ENCODE results near the gene IL13. TPM values are rescaled to one million over a fixed set of nuclear protein-coding genes. Genes with fewer than 3 reads are reported as not detected.

IL13 gene
- total and polyA plus RNA-seq, 9 donors = not detected

DNA sequence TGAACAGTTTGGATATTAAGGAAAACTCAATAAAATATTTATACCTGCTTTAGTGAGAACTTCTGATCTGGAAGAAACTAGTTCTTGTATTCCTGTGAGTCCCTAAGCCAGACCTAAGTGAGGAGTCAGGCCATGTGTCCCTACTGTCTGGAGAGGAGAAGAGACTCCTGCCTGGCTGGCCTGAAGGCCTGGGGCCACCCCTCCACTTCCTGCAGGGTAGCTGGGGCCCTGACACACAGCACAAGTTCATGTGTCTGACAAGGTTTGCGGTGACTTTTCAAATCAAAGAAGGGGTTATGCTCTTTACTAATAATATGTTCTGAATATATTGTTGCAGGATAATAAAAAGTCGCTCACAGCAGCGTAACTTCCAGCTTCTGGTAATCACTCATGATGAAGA, 16.1 kb upstream of the IL13 start:
- Histone ChIP-seq H3K9me3 (no peaks in the 10 kb centered on the region), H3K27ac (no peak overlapping the region), H3K4me3 (no peak overlapping the region), H3K27me3 (no peaks in the 10 kb centered on the region), H3K4me1 (ENCODE audit: insufficient read depth) (no peaks in the 10 kb centered on the region), H3K36me3 (no peaks in the 10 kb centered on the region)
- DNase-seq = no peak
- no peak for TF ChIP-seq POLR2A (IDR thresholded peaks at IDR 0.05)
- TF ChIP-seq CTCF (IDR thresholded peaks at IDR 0.05) = no peak
- TF ChIP-seq EP300 (IDR thresholded peaks at IDR 0.05) = no peak
- 96 to 98% (median 97%) methylated on average over 3 of the region's 3 CpGs for WGBS, 3 donors
- intact Hi-C loops (cut with DNase I) = no loop called here

DNA sequence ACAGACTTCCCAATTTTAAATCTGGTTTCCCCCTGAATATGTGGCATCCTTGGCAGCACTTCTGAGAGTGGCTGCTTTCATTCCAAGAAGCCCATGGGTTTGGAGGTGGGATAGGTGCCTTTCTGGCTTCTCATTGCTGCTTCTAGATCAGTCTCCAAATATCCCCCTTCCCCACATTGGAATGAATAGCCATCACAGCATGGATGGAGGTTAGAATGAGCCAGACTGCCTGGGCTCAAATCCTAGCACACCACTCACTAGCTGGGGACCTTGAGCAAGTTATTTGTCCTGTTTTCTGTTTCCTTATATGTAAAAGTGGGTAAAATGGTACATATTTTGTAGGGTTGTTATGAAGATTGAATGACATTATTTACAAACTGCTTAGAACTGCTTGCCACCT, 13.8 kb upstream of the IL13 start:
- DNase-seq = no peak
- TF ChIP-seq POLR2A (IDR thresholded peaks at IDR 0.05) (no peak), EP300 (IDR thresholded peaks at IDR 0.05) (no peak), CTCF (IDR thresholded peaks at IDR 0.05) (no peak)
- Histone ChIP-seq H3K36me3 (no peaks in the 10 kb centered on the region), H3K9me3 (no peaks in the 10 kb centered on the region), H3K27me3 (no peaks in the 10 kb centered on the region), H3K4me3 (no peak overlapping the region), H3K4me1 (ENCODE audit: insufficient read depth) (no peaks in the 10 kb centered on the region), H3K27ac (no peak overlapping the region)
- intact Hi-C loops (cut with DNase I) = no loop called here

DNA sequence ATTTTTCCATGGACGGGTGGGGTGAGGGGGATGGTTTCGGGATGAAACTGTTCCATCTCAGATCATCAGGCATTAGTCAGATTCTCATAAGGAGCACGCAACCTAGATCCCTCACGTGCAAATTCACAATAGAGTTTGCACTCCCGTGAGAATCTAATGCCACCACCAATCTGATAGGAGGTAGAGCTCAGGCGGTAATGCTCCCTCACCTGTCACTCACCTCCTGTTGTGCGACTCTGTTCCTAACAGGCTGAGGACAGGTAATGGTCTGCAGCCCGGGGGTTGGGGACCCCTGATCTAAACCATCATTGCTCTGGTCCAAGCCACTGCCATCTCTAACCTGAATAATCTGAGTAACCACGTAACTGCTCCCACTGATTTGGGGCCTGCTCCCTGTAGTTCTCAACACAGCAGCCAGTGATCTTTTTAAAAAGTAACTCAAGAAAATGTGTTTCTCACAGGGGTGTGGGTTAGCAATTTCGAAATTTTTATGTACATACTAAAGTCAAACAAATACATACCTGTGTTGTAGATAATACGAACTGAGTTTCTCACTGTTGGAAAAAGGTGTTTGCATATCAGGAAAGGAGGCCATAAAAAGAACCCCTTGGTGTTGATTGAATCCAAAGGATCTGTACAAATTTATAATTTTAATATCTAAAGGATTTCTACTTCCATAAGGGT, 11.2 kb upstream of the IL13 start:
- Histone ChIP-seq H3K27ac (no peak overlapping the region), H3K4me1 (ENCODE audit: insufficient read depth) (no peaks in the 10 kb centered on the region), H3K27me3 (no peaks in the 10 kb centered on the region), H3K36me3 (no peaks in the 10 kb centered on the region), H3K4me3 (no peak overlapping the region), H3K9me3 (no peaks in the 10 kb centered on the region)
- no peak for DNase-seq
- WGBS, 3 donors = 91 to 95% (median 94%) methylated on average over 11 of the region's 11 CpGs
- TF ChIP-seq CTCF (IDR thresholded peaks at IDR 0.05) (no peak), POLR2A (IDR thresholded peaks at IDR 0.05) (no peak), EP300 (IDR thresholded peaks at IDR 0.05) (no peak)
- intact Hi-C loops (cut with DNase I) = no loop called here

DNA sequence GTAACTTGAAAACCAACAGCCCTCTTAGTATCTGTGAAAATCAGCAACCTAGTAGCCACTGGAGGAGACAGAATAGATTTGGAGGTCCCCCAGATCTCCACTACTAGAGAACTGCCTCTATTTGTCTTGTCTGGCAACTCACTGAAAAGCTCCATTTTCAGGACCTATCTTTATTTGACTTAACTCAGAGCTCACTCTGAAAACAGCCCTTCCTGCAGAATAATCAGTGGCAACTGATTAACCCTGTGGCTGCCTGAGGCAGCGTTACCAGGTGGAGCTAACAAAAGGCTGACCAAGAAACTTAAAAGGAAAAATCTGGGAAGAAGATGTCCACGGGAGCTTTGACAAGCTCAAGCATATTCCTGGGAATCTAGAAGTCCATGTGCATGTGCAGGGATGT, 10.5 kb upstream of the IL13 start:
- no peak overlapping the region for H3K4me3 ChIP-seq
- no peaks in the 10 kb centered on the region for H3K4me1 ChIP-seq (ENCODE audit: insufficient read depth)
- H3K9me3 ChIP-seq = no peaks in the 10 kb centered on the region
- TF ChIP-seq POLR2A (IDR thresholded peaks at IDR 0.05) (no peak), CTCF (IDR thresholded peaks at IDR 0.05) (no peak), EP300 (IDR thresholded peaks at IDR 0.05) (no peak)
- intact Hi-C loops (cut with DNase I) = no loop called here
- no peak for DNase-seq
- 86 to 93% (median 92%) methylated on average over 2 of the region's 2 CpGs for WGBS, 3 donors
- no peaks in the 10 kb centered on the region for H3K36me3 ChIP-seq
- no peaks in the 10 kb centered on the region for H3K27me3 ChIP-seq
- H3K27ac ChIP-seq = no peak overlapping the region

Data from ovary (tissue), 9 donors.